DMS 273 treated with DMSO at 0.1 percent for 48 hours (cell line): ENCODE measurements around the gene DISP3.
A peak's percentile ranks its signal among the peaks of the same experiment; 100 is the strongest.

Source experiments
- DNase-seq: peaks from one replicate; lab custom pipeline; 2025; lab: John Stamatoyannopoulos, UW

The DISP3 gene

DNA sequence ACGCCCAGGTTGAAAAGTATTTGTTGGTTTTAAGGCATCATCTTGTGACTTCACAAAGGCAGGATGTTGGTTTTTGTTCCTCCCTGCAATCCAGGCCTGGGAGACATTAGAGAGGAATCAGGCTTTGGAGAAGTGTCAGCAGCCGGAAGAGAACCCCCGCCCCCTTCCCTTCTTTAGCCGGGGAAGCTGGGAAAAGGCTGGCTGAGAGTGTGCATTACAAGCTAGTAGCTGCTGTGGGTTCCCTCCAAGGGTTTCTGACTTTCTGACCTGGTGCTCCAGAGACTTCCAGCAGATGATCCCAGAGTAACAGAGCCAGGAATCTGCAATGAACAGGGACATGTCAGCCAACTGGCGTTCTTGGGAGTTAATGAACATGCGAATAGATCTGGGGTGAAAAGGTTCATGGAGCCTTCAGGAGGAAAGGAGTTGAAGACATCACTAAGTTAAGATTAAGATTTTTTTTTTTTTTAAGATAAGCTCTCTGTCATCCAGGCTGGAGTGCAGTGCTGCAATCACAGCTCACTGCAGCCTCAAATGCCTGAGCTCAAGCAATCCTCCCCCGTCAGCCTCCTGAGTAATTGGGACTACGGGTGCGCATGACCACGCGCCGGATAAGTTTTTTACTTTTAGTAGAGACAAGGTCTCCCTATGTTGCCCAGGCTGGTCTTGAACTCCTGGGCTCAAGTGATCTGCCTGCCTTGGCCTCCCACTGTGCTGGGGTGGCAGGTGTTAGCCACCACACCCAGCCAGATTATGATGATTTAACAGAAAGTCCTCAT lies 7.5 kb downstream of the DISP3 start:
- DNase-seq, result no peak

DNA sequence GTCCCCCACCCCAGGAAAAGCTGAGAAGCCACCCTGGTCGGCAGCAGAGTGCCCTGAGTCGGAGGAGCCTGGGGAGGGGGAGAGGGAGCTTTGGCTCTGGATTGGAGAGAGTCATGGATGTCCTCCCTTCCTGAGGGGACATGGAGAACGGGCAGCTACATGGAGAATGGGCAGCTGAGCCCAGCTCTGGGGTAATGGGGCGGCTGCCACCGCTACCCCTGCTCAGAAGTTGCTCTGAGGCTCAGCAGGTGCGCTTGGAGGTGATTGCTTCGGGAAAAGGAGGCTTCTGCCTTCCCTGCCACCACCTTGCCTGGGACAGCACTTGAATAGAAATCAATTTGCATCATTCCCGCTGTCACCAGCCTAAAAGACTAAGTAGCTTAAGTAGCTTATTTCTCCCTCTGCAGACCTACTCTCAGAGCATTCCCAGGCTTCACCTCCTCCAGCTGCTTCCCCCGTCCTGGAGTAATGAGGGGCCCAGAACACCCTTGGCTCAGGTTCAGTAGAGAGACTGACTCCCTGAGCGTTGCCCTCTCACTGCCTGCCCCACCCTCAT lies 8.3 kb downstream of the DISP3 start:
- DNase-seq, result no peak

GRCh38 chr1:11488201-11488770 lies 9.3 kb downstream of the DISP3 start:
- no peak for DNase-seq

- no peak for DNase-seq
Measured at GRCh38 chr1:11488966-11489625, 10.1 kb downstream of the DISP3 start.

GRCh38 chr1:11492235-11492634 lies 13.3 kb downstream of the DISP3 start:
- DNase-seq, result no peak

- no peak for DNase-seq
Measured at GRCh38 chr1:11493972-11494655, 15.2 kb downstream of the DISP3 start.

- peak; percentile 24 for DNase-seq
Measured at GRCh38 chr1:11494771-11495170, 15.8 kb downstream of the DISP3 start.

DNA sequence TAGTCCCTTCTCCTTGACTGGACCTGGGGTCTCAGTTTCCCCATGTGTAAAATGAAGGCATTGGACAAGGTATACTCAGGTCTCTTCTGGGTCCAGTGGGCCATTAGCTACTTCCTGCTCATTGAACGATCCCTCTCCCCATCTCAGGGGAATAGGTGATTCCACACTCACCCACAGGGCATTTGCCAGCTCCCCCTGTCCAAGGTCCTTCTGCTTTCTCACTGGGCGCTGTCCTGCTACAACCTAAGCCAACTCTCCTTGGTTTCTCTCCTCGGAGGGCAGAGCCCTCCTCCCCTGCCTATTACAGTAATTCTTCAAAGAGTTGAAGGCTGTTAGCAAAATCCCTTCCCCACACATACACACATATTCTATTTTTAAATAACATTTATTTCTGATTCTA lies 16.6 kb downstream of the DISP3 start:
- no peak for DNase-seq

- no peak for DNase-seq
Measured at GRCh38 chr1:11496551-11497080, 17.7 kb downstream of the DISP3 start.

GRCh38 chr1:11498956-11499594 lies 20.1 kb downstream of the DISP3 start:
- no peak for DNase-seq

DNA sequence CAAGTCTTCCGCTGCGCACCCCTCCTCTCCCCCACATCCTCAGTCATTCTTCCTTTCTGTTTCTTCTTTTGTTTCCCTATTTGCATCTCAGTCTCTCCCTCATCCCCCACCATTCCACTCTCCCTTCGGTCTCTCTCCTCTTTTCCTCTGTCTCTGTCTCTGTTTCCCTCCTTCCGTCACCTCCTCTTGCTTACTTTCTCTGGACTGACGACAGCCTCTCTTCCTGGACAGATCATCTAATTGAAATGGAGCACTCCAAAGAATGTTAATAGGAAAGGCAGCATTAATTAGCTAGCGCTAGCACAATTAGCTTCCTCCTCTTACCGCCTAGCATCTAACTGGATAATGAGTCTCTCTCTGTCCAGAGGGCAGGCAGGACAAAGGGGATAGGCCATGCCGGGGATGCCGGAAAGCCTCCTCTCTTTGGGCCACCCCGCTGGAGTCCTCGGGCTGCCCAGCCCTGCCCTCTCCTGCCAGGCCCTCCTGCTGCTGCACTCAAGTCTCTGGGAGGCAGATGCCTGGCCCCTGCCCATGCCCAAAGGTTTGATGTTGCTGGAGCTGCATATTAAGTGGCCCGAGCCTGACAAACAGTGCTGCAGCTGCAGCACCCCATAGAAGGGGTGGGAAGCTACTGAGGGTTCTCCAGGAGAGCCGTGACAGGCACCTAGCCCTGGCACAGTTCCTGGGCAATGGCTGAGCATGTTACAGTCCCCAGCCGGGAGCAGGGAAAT lies 20.8 kb downstream of the DISP3 start:
- DNase-seq, result no peak

DNA sequence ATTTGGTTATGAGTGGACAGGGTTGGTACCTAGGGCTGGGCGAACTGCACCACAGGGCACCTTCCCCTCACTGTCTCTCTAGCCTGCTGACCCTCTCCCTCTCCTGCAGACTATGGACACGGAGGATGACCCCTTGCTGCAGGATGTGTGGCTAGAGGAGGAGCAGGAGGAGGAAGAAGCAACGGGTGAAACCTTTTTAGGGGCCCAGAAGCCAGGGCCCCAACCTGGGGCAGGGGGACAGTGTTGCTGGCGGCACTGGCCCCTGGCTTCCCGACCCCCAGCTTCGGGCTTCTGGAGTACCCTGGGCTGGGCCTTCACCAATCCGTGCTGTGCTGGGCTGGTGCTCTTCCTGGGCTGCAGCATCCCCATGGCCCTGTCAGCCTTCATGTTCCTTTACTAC lies 21.9 kb downstream of the DISP3 start:
- DNase-seq, result no peak

- no peak for DNase-seq
Measured at GRCh38 chr1:11501491-11501897, 22.5 kb downstream of the DISP3 start.

GRCh38 chr1:11501906-11502485 lies 23.0 kb downstream of the DISP3 start:
- DNase-seq, result no peak

GRCh38 chr1:11502516-11502915 lies 23.6 kb downstream of the DISP3 start:
- no peak for DNase-seq

GRCh38 chr1:11504599-11504998 lies 25.6 kb downstream of the DISP3 start:
- DNase-seq, result no peak

GRCh38 chr1:11505591-11506538 lies 26.9 kb downstream of the DISP3 start:
- DNase-seq, result no peak

- peak; percentile 41 for DNase-seq
Measured at GRCh38 chr1:11507309-11507708, 28.4 kb downstream of the DISP3 start.

- DNase-seq, result no peak
Measured at GRCh38 chr1:11513681-11514080, 34.7 kb downstream of the DISP3 start.
